Heart left ventricle (tissue), 13 donors: Measurements from ENCODE around the gene LIPE.

Experiments
- POLR2A ChIP-seq, 2 donors: fragments of 450-650 bp; IDR thresholded peaks; one replicate each; pipeline ENCODE4 v1.6.1; 2017; ENCODE audit warnings: antibody characterized with exemption in 2 of 2, mild to moderate bottlenecking in 2 of 2, moderate library complexity in 2 of 2
- TF ChIP-seq, protein P1 (sequence below), 12 donors: fragments of 200-600 bp; sonication (generic) in 4 of 12; IDR thresholded peaks; one replicate each; pipeline versions ENCODE4 v1.5.0 to v1.8.0; 2018 to 2022; ENCODE audit warnings: antibody characterized with exemption in 12 of 12, mild to moderate bottlenecking in 5 of 12
- donor health status: ischemic (EF 13 %, LVEDD 7.1; RV severe dilation, severe dysfunction).
- donor health status: DM: no; HTN: yes; CAD: no.
- donor health status: DM: no; HTN: no; CAD: no.
- donor health status: ischemic (EF 25% LVEDD 6.9; RV normal size, moderate dysfunction).
- donor health status: ischemic (EF 25% LVEDD 5.7; RV mildly dilated, moderate dysfunction).
- donor health status: ischemic (EF 35%, LVEDD 5.7; RV mildly dilated, moderate dysfunction).
- donor health status: nonischemic (EF 11% LVEDD 7.7; RV severe dilation, severe dysfunction).
- donor health status: DM: yes; HTN: yes; CAD: no.
- donor health status: PGD.
- donor health status: ischemic (EF 29% LVEDD 5.4; RV normal size, mild dysfunction).
- donor health status: nonischemic (EF 23%, LVEDD 6.1; RV moderate dilation, normal function).

DNA sequence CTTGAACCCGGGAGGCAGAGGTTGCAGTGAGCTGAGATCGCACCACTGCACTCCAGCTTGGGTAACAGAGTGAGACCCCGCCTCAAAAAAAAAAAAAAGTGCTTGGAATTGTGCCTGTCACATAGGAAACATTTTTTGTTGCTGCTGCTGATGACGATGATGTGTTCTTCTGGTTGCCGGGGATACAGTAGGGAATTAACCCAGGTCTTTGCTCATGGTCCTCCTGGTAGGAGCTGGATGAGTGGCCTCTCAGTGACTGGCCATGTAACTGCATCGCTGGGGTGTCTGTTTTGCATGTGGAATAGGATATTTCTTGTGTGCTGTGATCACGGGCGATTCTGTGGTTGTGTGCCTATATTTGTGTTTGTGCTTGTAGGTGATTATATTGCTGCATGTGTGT, 32.4 kb downstream of the LIPE start:
- TF ChIP-seq POLR2A (IDR thresholded peaks at IDR 0.05): no peak
- TF ChIP-seq, protein P1, sequence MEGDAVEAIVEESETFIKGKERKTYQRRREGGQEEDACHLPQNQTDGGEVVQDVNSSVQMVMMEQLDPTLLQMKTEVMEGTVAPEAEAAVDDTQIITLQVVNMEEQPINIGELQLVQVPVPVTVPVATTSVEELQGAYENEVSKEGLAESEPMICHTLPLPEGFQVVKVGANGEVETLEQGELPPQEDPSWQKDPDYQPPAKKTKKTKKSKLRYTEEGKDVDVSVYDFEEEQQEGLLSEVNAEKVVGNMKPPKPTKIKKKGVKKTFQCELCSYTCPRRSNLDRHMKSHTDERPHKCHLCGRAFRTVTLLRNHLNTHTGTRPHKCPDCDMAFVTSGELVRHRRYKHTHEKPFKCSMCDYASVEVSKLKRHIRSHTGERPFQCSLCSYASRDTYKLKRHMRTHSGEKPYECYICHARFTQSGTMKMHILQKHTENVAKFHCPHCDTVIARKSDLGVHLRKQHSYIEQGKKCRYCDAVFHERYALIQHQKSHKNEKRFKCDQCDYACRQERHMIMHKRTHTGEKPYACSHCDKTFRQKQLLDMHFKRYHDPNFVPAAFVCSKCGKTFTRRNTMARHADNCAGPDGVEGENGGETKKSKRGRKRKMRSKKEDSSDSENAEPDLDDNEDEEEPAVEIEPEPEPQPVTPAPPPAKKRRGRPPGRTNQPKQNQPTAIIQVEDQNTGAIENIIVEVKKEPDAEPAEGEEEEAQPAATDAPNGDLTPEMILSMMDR (IDR thresholded peaks at IDR 0.05): no peak
